Body of pancreas (tissue), 4 donors: ENCODE data around the gene VNN1. TPM values are rescaled to one million over a fixed set of nuclear protein-coding genes. Genes with fewer than 3 reads are reported as not detected.

ENCODE experiments used
- ATAC-seq: fragments of 150-250 bp; one replicate; pipeline ENCODE4 v1.9.1; 2016
- DNase-seq, 4 donors: peaks; one replicate each; pipeline ENCODE4 v3.0.0-alpha.2; 2019
- H3K27ac ChIP-seq, 4 donors: fragments of 200-600 bp; sonication (generic); 1 replicate in 3 of 4; 2 replicates in 1 of 4; pipeline versions ENCODE4 v1.5.1 to v1.6.1; 2016 to 2019; ENCODE audit warnings: mild to moderate bottlenecking in 1 of 4, mixed read lengths in 1 of 4, moderate library complexity in 1 of 4
- H3K27me3 ChIP-seq, 2 donors: fragments of 200-600 bp; sonication (generic); one replicate each; pipeline ENCODE4 v1.6.0; 2016; ENCODE audit warnings: mild to moderate bottlenecking in 1 of 2
- H3K36me3 ChIP-seq, 2 donors: fragments of 200-600 bp; sonication (generic); replicated peaks in 1 of 2; 2 replicates each; pipeline ENCODE4 v1.5.1; 2016; ENCODE audit warnings: low read depth in 2 of 2; ENCODE audit not compliant: insufficient read depth in 1 of 2
- H3K4me1 ChIP-seq: fragments of 200-600 bp; sonication (generic); one replicate; pipeline ENCODE4 v1.6.0; 2016
- H3K4me3 ChIP-seq, 2 donors: fragments of 200-600 bp; sonication (generic); 1 replicate in 1 of 2; 2 replicates in 1 of 2; pipeline ENCODE4 v1.5.1; 2016 to 2019
- H3K9me3 ChIP-seq, 3 donors: fragments of 200-600 bp; sonication (generic); 1 replicate in 2 of 3; 2 replicates in 1 of 3; pipeline ENCODE4 v1.5.1; 2016
- POLR2A ChIP-seq, 3 donors: fragments of 450-650 bp; IDR thresholded peaks; one replicate each; pipeline ENCODE4 v1.6.1; 2016; ENCODE audit warnings: antibody characterized with exemption in 3 of 3, mild to moderate bottlenecking in 2 of 3
- WGBS, 2 donors: methylation state at CpG; one replicate each; pipeline ENCODE4 v1.1.5; 2017; 5-methylcytosine and 5-hydroxymethylcytosine counted together
- intact Hi-C: fragments of 100-400 bp; cut with DNase I; formaldehyde crosslinking; loops from one replicate; pipeline ENCODE4 v1.15.1; 2023
- total RNA-seq, 2 donors: library from RNA; depleted of rRNA; stranded (reverse); fragments of >200 nt; gene quantifications; one replicate each; pipeline ENCODE4 v1.1.0, GENCODE V29; 2016
- TF ChIP-seq, protein P1 (sequence below), 7 experiments: fragments of 450-650 bp in 4 of 7; fragments of 200-600 bp in 3 of 7; sonication (generic) in 3 of 7; IDR thresholded peaks; one replicate each; pipeline ENCODE4 v1.5.1; 2016 to 2019; ENCODE audit warnings: antibody characterized with exemption in 7 of 7

VNN1 gene
- total RNA-seq, 2 donors from 2014 or later: 1.3 TPM; not detected in 1

DNA sequence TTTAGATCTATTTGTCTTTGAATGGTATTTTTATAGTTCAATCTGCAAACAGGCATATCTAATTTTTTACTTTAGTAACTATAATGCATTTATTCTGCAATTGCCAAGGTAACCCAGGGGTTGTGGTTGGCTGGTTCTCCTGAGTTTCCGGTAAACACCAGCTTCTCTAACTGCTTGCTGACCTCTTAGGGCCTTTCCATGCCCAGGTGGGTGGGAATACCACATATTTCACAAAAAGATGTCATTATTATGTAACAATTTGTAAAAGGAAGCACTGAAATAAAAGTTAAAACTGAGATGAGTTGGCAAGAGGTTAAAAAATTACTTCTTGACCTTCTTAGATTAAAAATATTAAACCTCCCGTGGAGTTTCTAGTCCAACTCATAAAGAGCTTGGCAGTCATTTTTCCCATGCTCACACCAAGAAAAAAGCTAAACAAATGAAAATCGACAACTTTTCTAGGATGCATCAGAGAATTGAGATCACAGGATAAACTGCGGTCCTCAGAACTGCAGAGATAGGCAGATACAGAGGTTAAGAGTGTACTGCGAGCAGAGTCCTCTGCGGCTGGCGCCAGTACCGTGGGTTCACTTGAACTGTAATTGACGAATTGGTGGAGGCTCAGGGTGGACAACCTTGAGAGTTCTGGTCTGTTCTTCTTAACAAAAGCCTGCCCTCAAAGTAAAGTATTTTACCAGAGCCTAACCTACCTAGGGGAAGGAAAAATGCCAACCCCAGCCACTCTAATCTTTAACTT, 2.2 kb upstream of the VNN1 start:
- intact Hi-C loops: no loop called here
- no peaks in the 10 kb centered on the region for H3K27me3 ChIP-seq
- ATAC-seq (no peak), DNase-seq (no peak)
- H3K27ac ChIP-seq: no peak overlapping the region
- H3K36me3 ChIP-seq: no peaks in the 10 kb centered on the region
- WGBS, 2 donors: 64 to 65% methylated on average over 9 of the region's 9 CpGs
- H3K4me1 ChIP-seq: no peaks in the 10 kb centered on the region
- H3K4me3 ChIP-seq: no peak overlapping the region
- TF ChIP-seq, protein P1, sequence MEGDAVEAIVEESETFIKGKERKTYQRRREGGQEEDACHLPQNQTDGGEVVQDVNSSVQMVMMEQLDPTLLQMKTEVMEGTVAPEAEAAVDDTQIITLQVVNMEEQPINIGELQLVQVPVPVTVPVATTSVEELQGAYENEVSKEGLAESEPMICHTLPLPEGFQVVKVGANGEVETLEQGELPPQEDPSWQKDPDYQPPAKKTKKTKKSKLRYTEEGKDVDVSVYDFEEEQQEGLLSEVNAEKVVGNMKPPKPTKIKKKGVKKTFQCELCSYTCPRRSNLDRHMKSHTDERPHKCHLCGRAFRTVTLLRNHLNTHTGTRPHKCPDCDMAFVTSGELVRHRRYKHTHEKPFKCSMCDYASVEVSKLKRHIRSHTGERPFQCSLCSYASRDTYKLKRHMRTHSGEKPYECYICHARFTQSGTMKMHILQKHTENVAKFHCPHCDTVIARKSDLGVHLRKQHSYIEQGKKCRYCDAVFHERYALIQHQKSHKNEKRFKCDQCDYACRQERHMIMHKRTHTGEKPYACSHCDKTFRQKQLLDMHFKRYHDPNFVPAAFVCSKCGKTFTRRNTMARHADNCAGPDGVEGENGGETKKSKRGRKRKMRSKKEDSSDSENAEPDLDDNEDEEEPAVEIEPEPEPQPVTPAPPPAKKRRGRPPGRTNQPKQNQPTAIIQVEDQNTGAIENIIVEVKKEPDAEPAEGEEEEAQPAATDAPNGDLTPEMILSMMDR (IDR thresholded peaks at IDR 0.05): no peak
- no peak for TF ChIP-seq POLR2A (IDR thresholded peaks at IDR 0.05)
- H3K9me3 ChIP-seq: no peaks in the 10 kb centered on the region

DNA sequence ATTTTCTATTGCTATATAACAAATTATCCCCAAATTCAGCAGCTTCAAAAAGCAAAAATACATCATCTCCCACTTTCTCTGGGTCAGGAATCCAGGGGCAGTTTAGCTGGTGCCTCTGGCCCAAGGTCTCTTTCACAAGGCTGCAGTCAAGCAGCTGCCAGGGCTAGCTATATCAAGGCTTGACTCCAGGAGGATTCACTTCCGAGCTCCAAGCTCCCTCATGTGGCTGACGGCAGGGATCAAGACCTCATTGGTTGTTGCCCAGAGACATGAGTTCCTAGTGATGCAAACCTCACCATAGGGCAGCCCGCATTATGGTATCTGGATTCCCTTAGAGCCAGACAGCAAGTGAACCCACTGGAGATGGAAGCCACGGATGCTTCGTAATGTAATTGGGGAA, 1.3 kb upstream of the VNN1 start:
- no peaks in the 10 kb centered on the region for H3K27me3 ChIP-seq

DNA sequence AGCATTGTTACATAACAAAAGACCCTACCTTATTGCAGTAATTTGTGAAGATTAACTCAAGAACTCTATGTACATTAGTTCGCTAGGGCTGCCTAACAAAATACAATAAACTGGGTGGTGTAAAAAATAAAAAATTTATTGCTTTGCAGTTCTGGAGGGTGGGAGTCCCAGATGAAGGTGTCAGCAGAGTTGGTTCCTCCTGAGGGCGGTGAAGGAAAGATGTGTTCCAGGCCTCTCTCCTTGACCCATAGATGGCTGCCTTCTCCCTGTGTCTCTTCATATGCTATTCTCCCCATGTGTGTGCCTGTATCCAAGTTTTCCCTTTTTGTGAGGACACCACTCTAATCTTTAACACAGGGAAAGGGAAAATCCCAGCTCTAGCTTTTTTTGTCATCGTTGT, 305 bp upstream of the VNN1 start:
- WGBS, 2 donors: 70 to 85% methylated on average over 3 of the region's 3 CpGs
- no peak for DNase-seq
- no peak for ATAC-seq
- Histone ChIP-seq H3K27ac (peak overlapping the region in 2 of 4 donors; percentile 6 to 75), H3K27me3 (no peaks in the 10 kb centered on the region), H3K4me1 (no peaks in the 10 kb centered on the region), H3K9me3 (no peaks in the 10 kb centered on the region), H3K4me3 (no peak overlapping the region), H3K36me3 (no peaks in the 10 kb centered on the region)
- intact Hi-C loops: no loop called here
- TF ChIP-seq, protein P1 (IDR thresholded peaks at IDR 0.05): no peak
- TF ChIP-seq POLR2A (IDR thresholded peaks at IDR 0.05): no peak

More for the DNA sequence above, 1.3 kb upstream of the VNN1 start:
- ATAC-seq (peak; percentile 69), DNase-seq (peak; percentile 38 to 65 (median 56))
- Histone ChIP-seq H3K27ac (no peak overlapping the region), H3K36me3 (no peaks in the 10 kb centered on the region), H3K9me3 (no peaks in the 10 kb centered on the region), H3K4me3 (no peak overlapping the region), H3K4me1 (no peaks in the 10 kb centered on the region)
- intact Hi-C loops: no loop called here
- 64 to 71% methylated on average over 4 to 5 of the region's 5 CpGs for WGBS, 2 donors
- TF ChIP-seq, protein P1 (IDR thresholded peaks at IDR 0.05): peak in 4 of 7 experiments; percentile 12 to 47 (median 42)
- no peak for TF ChIP-seq POLR2A (IDR thresholded peaks at IDR 0.05)

DNA sequence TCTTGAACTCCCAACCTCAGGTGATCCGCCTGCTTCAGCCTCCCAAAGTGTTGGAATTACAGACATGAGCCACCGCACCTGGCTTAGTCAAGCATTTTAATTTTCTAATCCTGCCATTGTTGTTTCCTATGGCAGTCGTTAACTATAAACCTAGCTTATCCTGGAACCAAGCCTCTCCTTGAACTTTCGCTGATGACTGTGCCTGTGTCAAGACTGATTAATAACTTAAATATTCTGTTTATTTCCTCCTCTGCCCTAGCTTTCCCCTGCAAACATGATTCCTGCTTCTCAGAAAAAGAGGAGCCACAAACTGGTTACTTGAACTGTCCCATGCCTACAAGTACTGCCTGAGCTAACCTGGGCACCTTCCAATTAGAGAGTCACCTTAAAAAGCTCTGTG, 1.5 kb downstream of the VNN1 start:
- ATAC-seq (peak; percentile 85), DNase-seq (peak in 2 of 4 donors; percentile 15 to 40)
- Histone ChIP-seq H3K4me1 (no peaks in the 10 kb centered on the region), H3K9me3 (no peaks in the 10 kb centered on the region), H3K36me3 (no peaks in the 10 kb centered on the region), H3K27me3 (no peaks in the 10 kb centered on the region), H3K27ac (peak overlapping the region in 3 of 4 donors; percentile 11 to 75 (median 30)), H3K4me3 (no peak overlapping the region)
- TF ChIP-seq POLR2A (IDR thresholded peaks at IDR 0.05): no peak
- TF ChIP-seq, protein P1 (IDR thresholded peaks at IDR 0.05): no peak
- WGBS, 2 donors: 23 to 42% methylated on average over 4 of the region's 4 CpGs
- intact Hi-C loops: no loop called here

DNA sequence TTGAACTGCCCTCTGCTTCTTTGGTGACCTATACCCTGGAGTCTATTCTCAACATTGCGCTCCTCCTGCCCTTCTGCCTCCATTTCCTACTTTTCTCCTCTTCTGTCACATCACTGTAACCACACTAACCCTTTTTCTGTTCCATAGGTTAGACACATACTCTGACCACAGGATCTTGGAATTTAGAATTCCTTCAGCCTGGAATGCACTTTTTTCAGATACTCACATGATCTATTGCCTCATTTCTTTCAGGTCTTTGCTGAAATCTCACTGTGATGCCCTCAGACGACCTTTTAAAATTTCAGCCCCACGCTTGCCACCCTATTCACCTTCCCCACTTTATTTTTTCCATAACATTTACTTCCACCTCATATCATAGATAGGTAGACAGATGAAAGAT, 5.1 kb downstream of the VNN1 start:
- Histone ChIP-seq H3K9me3 (no peaks in the 10 kb centered on the region), H3K27ac (no peak overlapping the region), H3K27me3 (no peaks in the 10 kb centered on the region), H3K36me3 (no peaks in the 10 kb centered on the region), H3K4me3 (no peak overlapping the region), H3K4me1 (no peaks in the 10 kb centered on the region)
- WGBS, 2 donors: 86 to 88% methylated on average over 3 of the region's 3 CpGs
- ATAC-seq: no peak
- no peak for DNase-seq
- intact Hi-C loops: no loop called here
- TF ChIP-seq POLR2A (IDR thresholded peaks at IDR 0.05): no peak
- TF ChIP-seq, protein P1 (IDR thresholded peaks at IDR 0.05): no peak
